ENCODE data around the gene ACACB.

The ACACB gene

GRCh38 chr12:109304485-109304884 lies 188.1 kb downstream of the ACACB start:
- in situ Hi-C loops (cut with MboI; ENCODE audit: low pct_unique_long_range_greater_than_20kb, low sequenced_read_pairs), result no loop called here

GRCh38 chr12:109305547-109305946 lies 189.2 kb downstream of the ACACB start:
- in situ Hi-C loops (cut with MboI; ENCODE audit: low pct_unique_long_range_greater_than_20kb, low sequenced_read_pairs), result no loop called here
- DNase-seq, result no peak

More at GRCh38 chr12:109304485-109304884, 188.1 kb downstream of the ACACB start:
- no peak for DNase-seq

GRCh38 chr12:109307051-109307450 lies 190.7 kb downstream of the ACACB start:
- DNase-seq, result no peak
- in situ Hi-C loops (cut with MboI; ENCODE audit: low pct_unique_long_range_greater_than_20kb, low sequenced_read_pairs), result no loop called here

GRCh38 chr12:109308534-109309380 lies 192.4 kb downstream of the ACACB start, which contains the start of gene FOXN4:
Gene FOXN4, minus strand, starts transcription at chr12:109309284. Its CDS starts 963 bp downstream, at chr12:109308321.
- no peak for DNase-seq
- in situ Hi-C loops (cut with MboI; ENCODE audit: low pct_unique_long_range_greater_than_20kb, low sequenced_read_pairs), result no loop called here

GRCh38 chr12:109309381-109310246 lies 193.2 kb downstream of the ACACB start:
- in situ Hi-C loops (cut with MboI; ENCODE audit: low pct_unique_long_range_greater_than_20kb, low sequenced_read_pairs), result no loop called here
- no peak for DNase-seq

GRCh38 chr12:109310247-109311125 lies 194.1 kb downstream of the ACACB start:
- no peak for DNase-seq
- in situ Hi-C loops (cut with MboI; ENCODE audit: low pct_unique_long_range_greater_than_20kb, low sequenced_read_pairs), result no loop called here

All from KBM-7 (cell line).